ENCODE data around the gene CITED2. TPM values are rescaled to one million over a fixed set of nuclear protein-coding genes. Genes with fewer than 3 reads are reported as not detected.

The CITED2 gene
- total RNA-seq, 1 donor from 2014 or later, result 122 TPM

DNA sequence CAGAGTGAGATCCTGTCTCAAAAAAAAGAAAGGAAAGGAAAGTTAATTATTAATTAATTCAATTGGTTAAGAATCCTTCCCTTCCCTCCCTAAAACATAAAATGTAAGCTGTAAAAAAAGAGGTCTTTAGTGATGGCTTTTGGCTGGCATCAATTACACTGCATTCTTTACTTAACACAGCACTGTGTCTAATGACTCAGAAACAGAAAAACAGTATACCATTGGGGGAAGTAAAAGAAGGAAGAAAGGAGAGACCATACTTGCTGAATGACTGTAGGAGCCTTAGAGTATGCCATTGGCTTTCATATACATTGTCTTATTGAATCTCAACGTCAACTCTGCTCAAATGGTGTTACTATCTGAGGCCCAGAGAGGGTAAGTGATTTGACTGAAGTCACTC, 18.3 kb upstream of the CITED2 start:
- TF ChIP-seq, protein P1, sequence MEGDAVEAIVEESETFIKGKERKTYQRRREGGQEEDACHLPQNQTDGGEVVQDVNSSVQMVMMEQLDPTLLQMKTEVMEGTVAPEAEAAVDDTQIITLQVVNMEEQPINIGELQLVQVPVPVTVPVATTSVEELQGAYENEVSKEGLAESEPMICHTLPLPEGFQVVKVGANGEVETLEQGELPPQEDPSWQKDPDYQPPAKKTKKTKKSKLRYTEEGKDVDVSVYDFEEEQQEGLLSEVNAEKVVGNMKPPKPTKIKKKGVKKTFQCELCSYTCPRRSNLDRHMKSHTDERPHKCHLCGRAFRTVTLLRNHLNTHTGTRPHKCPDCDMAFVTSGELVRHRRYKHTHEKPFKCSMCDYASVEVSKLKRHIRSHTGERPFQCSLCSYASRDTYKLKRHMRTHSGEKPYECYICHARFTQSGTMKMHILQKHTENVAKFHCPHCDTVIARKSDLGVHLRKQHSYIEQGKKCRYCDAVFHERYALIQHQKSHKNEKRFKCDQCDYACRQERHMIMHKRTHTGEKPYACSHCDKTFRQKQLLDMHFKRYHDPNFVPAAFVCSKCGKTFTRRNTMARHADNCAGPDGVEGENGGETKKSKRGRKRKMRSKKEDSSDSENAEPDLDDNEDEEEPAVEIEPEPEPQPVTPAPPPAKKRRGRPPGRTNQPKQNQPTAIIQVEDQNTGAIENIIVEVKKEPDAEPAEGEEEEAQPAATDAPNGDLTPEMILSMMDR (conservative IDR thresholded peaks at IDR 0.05), result no peak
- Mint-ChIP-seq H3K4me3 (no peak overlapping the region), H3K27me3 (ENCODE audit: low read depth) (no peaks in the 10 kb centered on the region), H3K27ac (ENCODE audit: unreplicated experiment) (no peak overlapping the region), H3K36me3 (ENCODE audit: low read depth) (no peaks in the 10 kb centered on the region), H3K9me3 (no peaks in the 10 kb centered on the region), H3K4me1 (peaks cover 38% of the 10 kb centered on the region)
- no peak for DNase-seq (ENCODE audit: low read depth, low spot score)

DNA sequence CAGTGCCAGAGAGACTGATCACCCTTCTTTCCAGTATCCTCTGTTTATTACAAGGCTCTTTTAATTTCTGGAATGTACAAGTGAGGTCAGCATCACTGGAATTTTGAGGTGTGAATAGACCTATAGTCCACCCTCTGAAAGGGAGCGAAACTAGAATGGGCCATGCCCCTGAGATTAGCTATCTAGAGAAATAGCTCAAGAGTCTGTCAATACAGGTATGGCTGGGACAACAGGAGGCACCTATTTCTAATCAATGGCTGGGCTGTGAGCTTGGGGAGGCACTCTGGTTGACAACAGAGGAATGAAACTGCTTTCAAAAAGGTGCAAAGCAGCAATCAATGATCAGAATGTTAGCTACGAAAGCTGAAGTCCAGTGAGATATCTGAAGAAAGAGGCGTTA, 17.3 kb upstream of the CITED2 start:
- H3K27me3 Mint-ChIP-seq (ENCODE audit: low read depth), result no peaks in the 10 kb centered on the region
- H3K4me1 Mint-ChIP-seq, result peaks cover 35% of the 10 kb centered on the region
- no peak overlapping the region for H3K27ac Mint-ChIP-seq (ENCODE audit: unreplicated experiment)
- H3K36me3 Mint-ChIP-seq (ENCODE audit: low read depth), result no peaks in the 10 kb centered on the region
- no peaks in the 10 kb centered on the region for H3K9me3 Mint-ChIP-seq
- no peak for DNase-seq (ENCODE audit: low read depth, low spot score)
- H3K4me3 Mint-ChIP-seq, result no peak overlapping the region
- TF ChIP-seq, protein P1 (conservative IDR thresholded peaks at IDR 0.05), result no peak

DNA sequence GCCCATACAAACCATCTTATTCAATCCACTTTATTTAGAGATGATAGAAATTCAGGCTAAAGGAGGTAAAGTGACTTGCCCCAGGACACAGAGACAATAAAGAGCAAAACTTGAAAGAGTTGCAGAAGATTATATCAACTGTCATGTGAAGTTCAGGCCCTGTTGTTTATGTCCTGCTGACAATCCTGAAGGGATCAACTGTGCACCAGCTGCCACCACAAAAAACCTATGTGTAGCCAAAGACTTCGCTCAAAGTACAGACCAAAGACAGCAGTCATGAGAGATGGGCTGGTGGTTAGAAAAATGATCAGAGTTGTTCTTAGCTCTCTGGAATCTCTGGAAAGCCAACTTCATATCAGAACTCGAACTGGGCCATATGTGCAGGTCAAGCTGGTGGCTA, 16.0 kb upstream of the CITED2 start:
- no peaks in the 10 kb centered on the region for H3K27me3 Mint-ChIP-seq (ENCODE audit: low read depth)
- no peak overlapping the region for H3K27ac Mint-ChIP-seq (ENCODE audit: unreplicated experiment)
- H3K4me3 Mint-ChIP-seq, result no peak overlapping the region
- peaks cover 26% of the 10 kb centered on the region for H3K4me1 Mint-ChIP-seq
- H3K36me3 Mint-ChIP-seq (ENCODE audit: low read depth), result no peaks in the 10 kb centered on the region
- DNase-seq (ENCODE audit: low read depth, low spot score), result no peak
- H3K9me3 Mint-ChIP-seq, result no peaks in the 10 kb centered on the region
- TF ChIP-seq, protein P1 (conservative IDR thresholded peaks at IDR 0.05), result no peak

DNA sequence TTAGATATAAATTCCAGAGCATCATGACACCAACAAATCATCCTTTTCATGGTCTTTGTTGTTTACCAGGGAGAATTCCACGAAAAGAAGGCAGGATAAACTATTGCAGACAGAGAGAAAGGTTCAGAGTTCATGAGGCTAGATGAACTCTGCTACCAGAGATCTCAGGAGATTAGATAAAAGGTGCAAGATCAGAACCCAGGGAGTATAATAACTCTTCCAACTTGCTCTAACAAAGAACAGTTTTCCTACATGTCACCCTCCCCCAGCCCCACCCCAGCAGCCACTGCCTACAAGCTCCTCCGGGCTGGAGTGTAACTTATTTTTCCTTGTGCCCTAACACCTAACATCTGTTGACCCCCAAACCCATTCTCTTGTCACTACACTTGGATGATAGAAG, 13.9 kb upstream of the CITED2 start:
- Mint-ChIP-seq H3K4me1 (peaks cover 15% of the 10 kb centered on the region), H3K27ac (ENCODE audit: unreplicated experiment) (no peak overlapping the region), H3K27me3 (ENCODE audit: low read depth) (no peaks in the 10 kb centered on the region), H3K36me3 (ENCODE audit: low read depth) (no peaks in the 10 kb centered on the region), H3K4me3 (peak overlapping the region; percentile 34), H3K9me3 (no peaks in the 10 kb centered on the region)
- DNase-seq (ENCODE audit: low read depth, low spot score), result no peak
- TF ChIP-seq, protein P1 (conservative IDR thresholded peaks at IDR 0.05), result no peak

DNA sequence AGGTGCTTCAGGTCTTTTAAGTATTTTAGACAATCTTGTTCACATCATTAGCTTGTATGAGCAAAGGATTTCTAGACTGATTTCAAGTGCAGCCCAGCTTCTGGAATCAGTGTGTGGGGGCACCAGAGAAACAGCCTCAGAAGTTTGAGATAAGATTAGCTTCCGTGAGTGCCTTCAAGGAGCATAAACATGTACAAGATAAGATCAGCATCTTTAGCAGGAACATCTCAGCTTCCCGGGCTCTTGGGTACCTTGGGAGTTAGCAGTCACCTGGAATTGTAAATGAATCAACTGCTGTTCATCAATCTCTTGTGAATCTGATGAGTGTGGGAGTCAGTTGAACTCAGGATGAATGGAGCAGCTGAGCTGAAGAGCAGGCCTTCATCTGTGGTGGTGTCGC, 12.0 kb upstream of the CITED2 start:
- Mint-ChIP-seq H3K36me3 (ENCODE audit: low read depth) (no peaks in the 10 kb centered on the region), H3K9me3 (no peaks in the 10 kb centered on the region), H3K4me1 (peaks cover 7% of the 10 kb centered on the region), H3K27me3 (ENCODE audit: low read depth) (no peaks in the 10 kb centered on the region), H3K4me3 (no peak overlapping the region), H3K27ac (ENCODE audit: unreplicated experiment) (no peak overlapping the region)
- no peak for DNase-seq (ENCODE audit: low read depth, low spot score)
- TF ChIP-seq, protein P1 (conservative IDR thresholded peaks at IDR 0.05), result no peak
